ENCODE data around the gene JARID2.

- no peak for TF ChIP-seq EP300 (IDR thresholded peaks at IDR 0.05)
- TF ChIP-seq POLR2A (IDR thresholded peaks at IDR 0.05) = no peak
- no peak for TF ChIP-seq CTCF (IDR thresholded peaks at IDR 0.05)
- TF ChIP-seq POLR2AphosphoS5 (IDR thresholded peaks at IDR 0.05) = no peak
Measured at GRCh38 chr6:15370733-15371671, 125.1 kb downstream of the JARID2 start.
